Measurements from ENCODE around the gene SIGLEC11. TPM values are rescaled to one million over a fixed set of nuclear protein-coding genes. Genes with fewer than 3 reads are reported as not detected.

SIGLEC11 gene
- polyA plus RNA-seq, 2 of the 4 experiments (the other 2 are of a cell fraction), result not detected

GRCh38 chr19:49937750-49938381, 23.1 kb downstream of the SIGLEC11 start (continued):
- TF ChIP-seq EP300 (IDR thresholded peaks at IDR 0.05), result no peak

GRCh38 chr19:49936549-49936948, 24.4 kb downstream of the SIGLEC11 start:
- H3K9me3 ChIP-seq, result no peaks in the 10 kb centered on the region

GRCh38 chr19:49933643-49934042, 27.3 kb downstream of the SIGLEC11 start:
- H3K4me3 ChIP-seq, result no peak overlapping the region
- WGBS (ENCODE audit: missing lambda C conversion rate), result 92% methylated on average over 8 of the region's 8 CpGs
- ChIA-PET POLR2A (no interaction called here), CTCF (interaction anchor here (0.6 to 7.5 kb wide), 4 partner anchors 16 to 146 kb away, joined by 4 to 121 read pairs (median 41); no protein-coding TSS in a partner anchor)
- no peak overlapping the region for H3K27ac ChIP-seq
- DNase-seq (ENCODE audit: low read depth in 1 of 2, low spot score in 1 of 2) (no peak), ATAC-seq (no peak), FAIRE-seq (no peak)
- TF ChIP-seq RFX5 (IDR thresholded peaks at IDR 0.05) (no peak), HES2 (IDR thresholded peaks at IDR 0.05) (no peak), PBX3 (IDR thresholded peaks at IDR 0.05) (no peak), TFCP2L1 (CRISPR knock-in tag; IDR thresholded peaks at IDR 0.05) (no peak), RARB (CRISPR knock-in tag; IDR thresholded peaks at IDR 0.05) (no peak), HOXB13 (CRISPR knock-in tag; IDR thresholded peaks at IDR 0.05; ENCODE audit: low read depth) (no peak), FOXS1 (CRISPR knock-in tag; IDR thresholded peaks at IDR 0.05) (no peak), ATOH8 (CRISPR knock-in tag; IDR thresholded peaks at IDR 0.05; ENCODE audit: low read depth) (no peak), MAFK (IDR thresholded peaks at IDR 0.05; ENCODE audit: partially characterized antibody) (no peak), ZNF302 (CRISPR knock-in tag; IDR thresholded peaks at IDR 0.05) (no peak), ZSCAN20 (CRISPR knock-in tag; IDR thresholded peaks at IDR 0.05) (no peak)
- no peak overlapping the region for H3K4me2 ChIP-seq
- H3K9me3 ChIP-seq, result no peaks in the 10 kb centered on the region
- H3K4me1 ChIP-seq, result 0 out of 3 replicates have a peak, but pooled peaks cover 6% of the 10 kb centered on the region

More at GRCh38 chr19:49936549-49936948, 24.4 kb downstream of the SIGLEC11 start:
- FAIRE-seq, result no peak
- Histone ChIP-seq H3K4me1 (peaks cover 4% of the 10 kb centered on the region; the same call in 1 of the 3 replicates), H3K4me3 (no peak overlapping the region), H3K4me2 (no peak overlapping the region), H3K27ac (no peak overlapping the region)
- CTCF ChIA-PET, result interaction anchor here (0.8 to 7.5 kb wide), 7 partner anchors 13 to 199 kb away, joined by 3 to 121 read pairs (median 24); no protein-coding TSS in a partner anchor
- TF ChIP-seq FOSB (CRISPR knock-in tag; IDR thresholded peaks at IDR 0.05) (no peak), CEBPB (IDR thresholded peaks at IDR 0.05) (no peak), EHMT2 (IDR thresholded peaks at IDR 0.05; ENCODE audit: low read depth) (no peak), E2F6 (IDR thresholded peaks at IDR 0.05; ENCODE audit: borderline replicate concordance, low read depth) (no peak), RNF2 (IDR thresholded peaks at IDR 0.05; ENCODE audit: borderline replicate concordance, low read depth) (no peak), POLR2AphosphoS2 (conservative IDR thresholded peaks at IDR 0.05; ENCODE audit: low read length) (no peak; the same call in 1 of the 2 replicates), NFE2L2 (conservative IDR thresholded peaks at IDR 0.05; ENCODE audit: low read length) (no peak), HDAC2 (IDR thresholded peaks at IDR 0.05) (no peak), ZSCAN20 (CRISPR knock-in tag; IDR thresholded peaks at IDR 0.05) (no peak), FOSL2 (IDR thresholded peaks at IDR 0.05) (no peak), FOSL2 (CRISPR knock-in tag; IDR thresholded peaks at IDR 0.05) (no peak), GATA3 (IDR thresholded peaks at IDR 0.05; ENCODE audit: borderline replicate concordance) (no peak), USF2 (IDR thresholded peaks at IDR 0.05) (no peak), HEYL (CRISPR knock-in tag; IDR thresholded peaks at IDR 0.05) (no peak), HES2 (IDR thresholded peaks at IDR 0.05) (no peak), HOXB13 (CRISPR knock-in tag; IDR thresholded peaks at IDR 0.05; ENCODE audit: low read depth) (no peak), NPAS2 (CRISPR knock-in tag; IDR thresholded peaks at IDR 0.05; ENCODE audit: borderline replicate concordance) (no peak), BCL3 (IDR thresholded peaks at IDR 0.05) (no peak), RAD21 (conservative IDR thresholded peaks at IDR 0.05 in 1 of 2, IDR thresholded peaks at IDR 0.05 in 1 of 2) (no peak), RCOR1 (IDR thresholded peaks at IDR 0.05; ENCODE audit: low read depth, low read length) (no peak)
- POLR2A ChIA-PET, result no interaction called here
- 39% methylated on average over 5 of the region's 5 CpGs for WGBS (ENCODE audit: missing lambda C conversion rate)
- ATAC-seq, result no peak; a peak in 1 of 6 replicates
- no peak for DNase-seq (ENCODE audit: low read depth in 1 of 2, low spot score in 1 of 2)

All from A549 (cell line).